ENCODE results near the gene LMTK3. TPM values are rescaled to one million over a fixed set of nuclear protein-coding genes. Genes with fewer than 3 reads are reported as not detected.

LMTK3 gene, protein sequence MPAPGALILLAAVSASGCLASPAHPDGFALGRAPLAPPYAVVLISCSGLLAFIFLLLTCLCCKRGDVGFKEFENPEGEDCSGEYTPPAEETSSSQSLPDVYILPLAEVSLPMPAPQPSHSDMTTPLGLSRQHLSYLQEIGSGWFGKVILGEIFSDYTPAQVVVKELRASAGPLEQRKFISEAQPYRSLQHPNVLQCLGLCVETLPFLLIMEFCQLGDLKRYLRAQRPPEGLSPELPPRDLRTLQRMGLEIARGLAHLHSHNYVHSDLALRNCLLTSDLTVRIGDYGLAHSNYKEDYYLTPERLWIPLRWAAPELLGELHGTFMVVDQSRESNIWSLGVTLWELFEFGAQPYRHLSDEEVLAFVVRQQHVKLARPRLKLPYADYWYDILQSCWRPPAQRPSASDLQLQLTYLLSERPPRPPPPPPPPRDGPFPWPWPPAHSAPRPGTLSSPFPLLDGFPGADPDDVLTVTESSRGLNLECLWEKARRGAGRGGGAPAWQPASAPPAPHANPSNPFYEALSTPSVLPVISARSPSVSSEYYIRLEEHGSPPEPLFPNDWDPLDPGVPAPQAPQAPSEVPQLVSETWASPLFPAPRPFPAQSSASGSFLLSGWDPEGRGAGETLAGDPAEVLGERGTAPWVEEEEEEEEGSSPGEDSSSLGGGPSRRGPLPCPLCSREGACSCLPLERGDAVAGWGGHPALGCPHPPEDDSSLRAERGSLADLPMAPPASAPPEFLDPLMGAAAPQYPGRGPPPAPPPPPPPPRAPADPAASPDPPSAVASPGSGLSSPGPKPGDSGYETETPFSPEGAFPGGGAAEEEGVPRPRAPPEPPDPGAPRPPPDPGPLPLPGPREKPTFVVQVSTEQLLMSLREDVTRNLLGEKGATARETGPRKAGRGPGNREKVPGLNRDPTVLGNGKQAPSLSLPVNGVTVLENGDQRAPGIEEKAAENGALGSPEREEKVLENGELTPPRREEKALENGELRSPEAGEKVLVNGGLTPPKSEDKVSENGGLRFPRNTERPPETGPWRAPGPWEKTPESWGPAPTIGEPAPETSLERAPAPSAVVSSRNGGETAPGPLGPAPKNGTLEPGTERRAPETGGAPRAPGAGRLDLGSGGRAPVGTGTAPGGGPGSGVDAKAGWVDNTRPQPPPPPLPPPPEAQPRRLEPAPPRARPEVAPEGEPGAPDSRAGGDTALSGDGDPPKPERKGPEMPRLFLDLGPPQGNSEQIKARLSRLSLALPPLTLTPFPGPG (N-terminal part only)
- total RNA-seq, result not detected in 2 replicates

DNA sequence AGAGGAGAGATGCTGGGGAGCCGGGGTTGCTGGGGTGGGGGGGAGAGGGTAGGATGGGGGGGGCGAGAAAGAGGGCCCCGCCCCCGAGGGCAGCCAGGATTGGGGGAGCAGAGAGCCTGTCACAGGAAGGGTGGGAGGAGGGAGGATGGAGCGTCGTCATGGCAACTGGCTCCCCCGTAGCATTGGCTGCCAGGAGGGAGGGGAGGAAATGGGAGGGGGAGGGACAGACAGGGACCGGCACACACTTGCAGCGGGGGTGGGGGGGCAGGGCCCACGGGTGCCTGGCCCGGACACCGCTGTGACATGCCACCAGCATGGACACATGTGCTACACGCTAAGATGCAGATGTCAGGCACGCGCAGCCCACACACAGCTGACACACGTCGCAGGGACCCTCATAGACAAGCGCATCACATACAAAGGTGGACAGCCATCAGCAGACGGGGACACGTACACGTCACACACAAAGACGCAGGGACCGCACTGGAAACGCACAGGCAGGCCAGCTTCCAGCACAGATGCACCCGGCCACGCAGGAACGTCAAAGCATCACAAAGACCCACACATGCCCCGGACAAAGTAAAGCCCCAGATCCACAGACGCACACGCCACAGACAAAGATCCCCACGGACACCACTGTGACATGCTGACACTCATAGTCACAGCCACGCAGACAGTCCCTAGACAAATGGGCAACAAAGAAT, at the start of gene LMTK3:
LMTK3 (minus strand) TSS at position 36 of the 704 bp plus-strand sequence. CDS start 259 bp downstream, outside the sequence.

DNA sequence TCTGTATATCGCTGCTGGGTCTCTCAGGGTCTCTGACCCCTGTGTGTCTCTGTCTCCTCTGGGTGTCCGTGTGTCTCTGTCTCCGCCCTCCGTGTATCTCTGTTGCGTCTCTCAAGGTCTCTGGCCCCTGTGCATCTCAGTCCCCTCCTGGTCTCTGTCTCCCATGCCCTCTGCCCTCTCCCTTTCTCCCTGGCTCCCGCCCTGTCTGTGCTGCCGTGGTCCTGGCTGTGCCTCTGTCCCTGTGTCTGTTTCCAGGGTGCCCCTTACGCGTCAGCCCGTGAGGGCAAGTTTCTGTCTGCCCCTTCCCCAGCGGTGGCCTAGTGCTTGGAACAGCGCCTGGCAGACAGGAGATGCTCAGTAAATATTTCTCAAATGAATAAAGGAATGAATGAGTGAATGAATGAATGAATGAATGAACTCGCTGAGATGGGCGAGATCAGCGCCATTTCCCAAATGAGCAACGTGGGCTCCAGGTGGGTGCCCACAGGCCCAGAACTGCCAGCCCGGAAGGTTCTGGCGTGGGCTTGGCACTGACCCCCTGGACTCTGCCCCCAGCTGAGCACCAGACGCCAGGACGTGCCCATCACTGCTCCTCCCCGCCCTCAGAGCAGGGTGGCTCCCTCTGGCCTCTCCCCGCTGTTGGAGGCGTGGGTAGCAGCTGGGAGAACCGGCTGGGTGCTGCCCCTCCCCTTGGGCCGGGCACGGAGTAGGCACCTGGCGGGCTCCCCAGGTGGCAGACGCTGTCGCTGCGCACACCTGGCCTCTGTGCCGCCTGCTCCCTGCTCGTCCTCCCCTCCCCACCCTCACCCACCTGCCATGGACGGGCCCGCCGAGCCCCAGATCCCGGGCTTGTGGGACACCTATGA, 40.0 kb upstream of the LMTK3 start, which contains the start of gene SULT2B1:
SULT2B1 (plus strand) TSS at position 736 of the 866 bp plus-strand sequence; CDS start at position 817, 81 bp downstream.

DNA sequence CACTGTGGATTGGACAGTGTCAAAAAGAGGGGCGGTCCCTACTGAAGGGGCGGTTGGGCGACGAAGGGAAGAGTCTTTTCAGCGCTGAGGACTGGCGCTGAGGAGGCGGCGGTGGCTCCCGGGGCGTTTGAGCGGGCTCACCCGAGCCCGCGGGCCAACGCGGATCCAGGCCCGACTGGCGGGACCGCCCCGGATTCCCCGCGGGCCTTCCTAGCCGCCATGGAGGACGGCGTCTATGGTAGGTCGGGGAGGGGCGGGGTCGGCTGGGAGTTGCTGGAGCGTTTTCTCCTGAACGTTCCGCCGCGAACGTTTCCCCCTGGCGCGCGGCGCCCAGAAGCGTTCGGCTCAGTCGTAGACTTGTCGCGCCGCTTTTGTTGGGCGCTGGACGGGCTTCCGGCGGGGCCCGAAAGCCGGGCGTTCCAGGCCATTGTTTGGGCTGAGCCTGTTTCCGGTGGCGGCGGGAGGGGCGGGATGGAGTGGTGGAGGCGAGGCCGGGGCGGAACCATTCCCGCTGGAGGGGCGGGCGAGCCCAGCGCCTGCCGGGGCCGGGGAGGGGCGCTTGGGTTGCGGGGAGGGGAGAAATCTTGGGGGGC, 42.2 kb downstream of the LMTK3 start, which contains the start of gene CYTH2:
CYTH2 (plus strand) TSS at position 81 of the 593 bp plus-strand sequence; CDS start at position 220, 139 bp downstream.

DNA sequence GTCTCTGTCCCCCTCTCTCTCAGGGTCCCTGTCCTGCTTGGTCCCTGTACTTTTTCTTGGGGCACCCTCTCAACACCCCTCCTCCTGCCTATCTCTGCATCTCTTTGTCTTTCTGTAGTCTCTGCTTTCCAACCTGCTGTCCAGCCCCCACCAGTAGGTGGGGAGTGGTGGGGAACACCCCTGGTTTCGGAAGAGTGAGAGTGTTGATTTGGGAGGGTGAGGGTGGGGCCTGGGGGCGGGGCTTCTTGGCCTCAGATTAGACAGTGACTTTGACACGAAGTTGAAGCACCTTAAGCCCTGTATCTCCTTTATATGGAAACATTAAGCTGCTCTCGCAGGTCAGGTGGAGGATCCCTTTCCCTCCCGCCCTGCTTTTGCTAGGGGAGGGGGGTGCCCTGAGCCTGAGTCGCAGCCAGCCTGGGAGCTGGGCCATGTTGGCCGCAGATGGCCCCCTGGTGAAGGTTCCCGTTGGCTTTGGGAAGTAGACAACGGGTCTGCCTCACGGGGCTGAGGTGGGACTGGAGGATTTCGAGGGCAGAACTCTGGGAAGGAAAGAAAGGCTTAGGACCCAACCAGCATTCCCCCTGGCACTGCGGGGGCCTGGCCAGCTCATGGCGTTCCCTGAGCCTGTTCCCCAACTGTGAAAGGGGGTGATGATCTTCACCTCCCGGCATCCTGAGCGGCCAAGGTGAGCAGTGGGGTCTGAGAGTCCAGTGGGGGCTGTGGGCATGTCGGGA, 56.3 kb downstream of the LMTK3 start, which contains the start of gene KCNJ14:
KCNJ14 (plus strand) TSS at position 404 of the 737 bp plus-strand sequence. CDS start 6,151 bp downstream, outside the sequence.

DNA sequence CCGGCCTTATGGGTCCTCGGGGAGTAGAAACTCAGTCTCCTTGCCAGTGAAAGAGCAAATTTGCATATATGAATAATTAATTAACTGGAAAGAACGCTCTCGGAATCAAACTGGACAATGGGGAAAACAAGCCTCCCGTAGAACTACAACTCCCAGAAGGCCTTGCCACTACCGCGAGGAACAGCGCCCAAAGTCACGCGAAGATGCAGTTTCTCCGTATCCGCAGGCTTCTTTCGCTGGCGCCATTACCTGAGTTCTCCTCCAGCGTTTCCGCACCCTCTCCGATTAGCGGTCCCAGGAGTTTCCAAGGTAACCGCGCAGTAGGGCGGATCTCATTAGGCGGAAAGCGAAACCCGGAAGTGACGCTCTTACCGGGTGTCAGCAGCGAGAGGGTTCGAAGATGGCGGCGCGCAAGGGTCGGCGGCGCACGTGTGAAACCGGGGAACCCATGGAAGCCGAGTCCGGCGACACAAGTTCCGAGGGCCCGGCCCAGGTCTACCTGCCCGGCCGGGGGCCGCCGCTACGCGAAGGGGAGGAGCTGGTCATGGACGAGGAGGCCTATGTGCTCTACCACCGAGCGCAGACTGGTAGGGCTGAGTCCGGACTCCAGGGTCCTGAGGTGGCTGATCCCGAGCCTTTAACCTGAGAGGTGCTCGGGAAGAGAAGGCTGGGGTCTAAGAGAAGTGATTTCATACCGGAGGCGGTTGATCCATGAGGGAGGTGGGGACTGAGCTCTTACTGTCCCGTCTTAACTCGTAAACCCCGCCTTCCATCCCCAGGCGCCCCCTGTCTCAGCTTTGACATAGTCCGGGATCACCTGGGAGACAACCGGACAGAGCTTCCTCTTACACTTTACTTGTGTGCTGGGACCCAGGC, 65.8 kb downstream of the LMTK3 start, which contains the start of gene GRWD1:
GRWD1 (plus strand) TSS at position 378 of the 876 bp plus-strand sequence; CDS start at position 401, 23 bp downstream.

Other genes starting within 250 kb of the LMTK3 start
- under 0.01 and 0.39 TPM in 2 replicates for gene ZNF114, start 241.8 kb downstream of the LMTK3 start, total RNA-seq
- gene EMP3, start 186.3 kb downstream of the LMTK3 start, total RNA-seq, result 345 and 381 TPM in 2 replicates
- gene TMEM143, start 147.9 kb downstream of the LMTK3 start, total RNA-seq, result 5.1 and 5.7 TPM in 2 replicates
- not detected in 2 replicates for gene SYNGR4, start 147.5 kb downstream of the LMTK3 start, total RNA-seq
- 84.9 and 89.1 TPM in 2 replicates for gene KDELR1, start 120.3 kb downstream of the LMTK3 start, total RNA-seq
- 0.37 and 0.78 TPM in 2 replicates for gene GRIN2D, start 118.2 kb downstream of the LMTK3 start, total RNA-seq
- 32.7 and 53.6 TPM in 2 replicates for gene GRWD1, start 65.9 kb downstream of the LMTK3 start, total RNA-seq
- 0.37 and 0.59 TPM in 2 replicates for gene KCNJ14, start 56.3 kb downstream of the LMTK3 start, total RNA-seq
- gene CYTH2, start 42.5 kb downstream of the LMTK3 start, total RNA-seq, result 31.7 and 34.5 TPM in 2 replicates
- not detected in 2 replicates for gene SULT2B1, start 40.3 kb upstream of the LMTK3 start, total RNA-seq
- gene SPACA4, start 94.9 kb upstream of the LMTK3 start, total RNA-seq, result not detected in 2 replicates
- gene FAM83E, start 103.2 kb upstream of the LMTK3 start, total RNA-seq, result under 0.01 and 1.4 TPM in 2 replicates
- 1,644 and 2,294 TPM in 2 replicates for gene RPL18, start 107.3 kb upstream of the LMTK3 start, total RNA-seq
- gene SPHK2, start 107.7 kb upstream of the LMTK3 start, total RNA-seq, result 9.2 and 11.5 TPM in 2 replicates
- 1.6 and 5.9 TPM in 2 replicates for gene DBP, start 125.5 kb upstream of the LMTK3 start, total RNA-seq
- gene CA11, start 134.4 kb upstream of the LMTK3 start, total RNA-seq, result 0.39 and 1.1 TPM in 2 replicates
- under 0.01 TPM in 1 of 2 replicates, not detected in the other for gene NTN5, start 161.2 kb upstream of the LMTK3 start, total RNA-seq
- not detected in 2 replicates for gene FUT2, start 184.1 kb upstream of the LMTK3 start, total RNA-seq
- gene MAMSTR, start 207.9 kb upstream of the LMTK3 start, total RNA-seq, result 1.4 and 2.2 TPM in 2 replicates
- gene RASIP1, start 228.8 kb upstream of the LMTK3 start, total RNA-seq, result 2.9 and 3.5 TPM in 2 replicates
- not detected in 2 replicates for gene IZUMO1, start 235.1 kb upstream of the LMTK3 start, total RNA-seq
- gene FUT1, start 240.8 kb upstream of the LMTK3 start, total RNA-seq, result 0.20 TPM in 1 of 2 replicates, not detected in the other
- not detected in 2 replicates for gene FGF21, start 243.7 kb upstream of the LMTK3 start, total RNA-seq